HG03565 (cell line): ENCODE results near the gene PINLYP.
"Not testable (repeated sequence)": the region's sequence is repeated elsewhere in the genome, so short reads cannot be mapped to it uniquely, and the experiment has no call there.

Source experiments
- ATAC-seq: cut with Tn5 transposase; IDR thresholded peaks from one replicate; pipeline ENCODE4 v1.9.1; 2021; ENCODE audit warnings: mild to moderate bottlenecking, moderate library complexity; ENCODE audit not compliant: unreplicated experiment

PINLYP gene

DNA sequence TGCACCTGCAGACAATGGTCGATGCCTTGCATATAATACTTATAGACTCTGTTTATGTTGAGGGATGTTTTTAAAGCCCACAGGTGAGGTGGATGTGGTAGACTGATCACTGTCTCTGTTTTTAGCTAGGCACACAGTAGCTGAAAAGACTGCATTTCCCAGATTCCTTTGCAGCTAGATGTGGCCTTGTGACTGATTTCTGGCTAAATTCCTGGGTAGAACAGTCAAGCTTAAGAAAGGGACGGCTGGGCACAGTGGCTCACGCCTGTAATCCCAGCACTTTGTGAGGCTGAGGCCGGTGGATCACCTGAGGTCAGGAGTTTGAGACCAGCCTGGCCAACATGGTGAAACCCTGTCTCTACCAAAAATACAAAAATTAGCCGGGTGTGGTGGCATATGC lies 24.7 kb downstream of the PINLYP start:
- ATAC-seq = not testable (repeated sequence)

- no peak for ATAC-seq
Measured at GRCh38 chr19:43605875-43606568, 30.4 kb downstream of the PINLYP start.

- no peak for ATAC-seq
Measured at GRCh38 chr19:43606569-43607229, 31.1 kb downstream of the PINLYP start.

DNA sequence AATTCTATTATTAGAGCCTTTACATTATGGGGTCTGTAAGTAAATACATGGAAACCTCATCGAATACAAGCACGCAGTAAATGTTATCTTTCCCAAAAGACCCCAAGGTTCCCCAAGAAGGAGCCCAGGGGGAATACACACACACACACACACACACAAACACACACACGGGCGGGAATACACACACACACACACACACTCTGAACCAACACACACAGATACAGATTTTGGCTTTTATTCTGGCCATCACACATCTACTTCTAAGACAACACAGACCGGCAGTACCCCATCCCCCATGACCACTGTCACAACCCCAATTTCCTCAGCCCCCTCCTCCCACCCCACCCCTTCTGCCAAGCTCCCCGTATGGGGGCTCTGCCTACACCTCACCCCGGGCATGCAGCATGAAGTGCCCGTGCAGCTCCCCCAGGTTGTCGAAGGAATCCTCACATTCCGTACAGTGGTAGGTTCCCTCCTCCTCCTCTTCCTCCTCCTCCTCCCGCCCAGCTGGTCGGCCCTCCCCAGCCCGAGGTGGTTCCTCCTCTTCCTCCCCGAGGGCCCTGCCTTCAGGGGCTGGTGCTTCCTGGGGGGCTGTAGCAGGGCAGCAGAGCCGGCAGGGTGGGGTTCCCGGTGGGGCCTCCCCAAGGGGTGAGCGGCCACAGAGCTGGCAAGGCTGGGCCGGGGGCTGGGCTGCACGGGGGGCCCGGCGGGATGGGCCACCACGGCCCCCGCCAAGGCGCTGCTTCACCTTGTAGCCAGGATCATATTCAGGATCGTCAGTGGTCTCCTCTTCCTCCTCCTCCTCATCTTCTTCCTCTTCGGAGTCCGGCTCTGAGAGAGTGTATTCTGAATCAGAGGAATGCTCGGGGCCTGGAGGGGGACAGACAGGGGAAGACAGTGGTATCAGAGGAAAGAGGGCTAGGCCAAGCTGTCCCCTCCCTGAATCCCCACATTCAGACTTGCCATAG lies 31.9 kb downstream of the PINLYP start:
- no peak for ATAC-seq

- no peak for ATAC-seq
Measured at GRCh38 chr19:43609872-43610271, 34.3 kb downstream of the PINLYP start.

GRCh38 chr19:43610493-43610892 lies 34.9 kb downstream of the PINLYP start:
- ATAC-seq = no peak

GRCh38 chr19:43611788-43612187 lies 36.2 kb downstream of the PINLYP start, which contains the start of gene SRRM5:
SRRM5 (plus strand) TSS chr19:43612088; CDS start chr19:43612122, 34 bp downstream.
- ATAC-seq = no peak

- ATAC-seq = no peak
Measured at GRCh38 chr19:43612374-43612773, 36.8 kb downstream of the PINLYP start.

GRCh38 chr19:43616306-43616705 lies 40.7 kb downstream of the PINLYP start:
- no peak for ATAC-seq

GRCh38 chr19:43616954-43617353 lies 41.4 kb downstream of the PINLYP start:
- ATAC-seq = no peak

DNA sequence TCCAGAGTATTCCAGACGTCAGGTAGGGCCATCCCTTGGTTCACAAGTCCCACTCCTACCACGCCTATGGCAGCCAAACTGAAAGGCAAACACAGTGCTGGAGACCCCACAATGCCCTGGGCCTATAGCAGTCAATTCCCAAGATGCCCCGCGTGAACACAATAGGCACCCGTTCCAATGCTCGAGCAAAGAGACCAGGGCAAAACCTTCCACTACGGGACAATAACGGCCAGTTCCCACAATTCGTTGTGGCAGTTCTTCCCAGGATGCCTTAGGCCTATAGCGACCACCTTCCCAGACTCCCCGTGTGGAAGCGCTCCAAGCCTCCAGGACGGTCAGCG lies 43.3 kb downstream of the PINLYP start:
- peak; percentile 9 for ATAC-seq

GRCh38 chr19:43619262-43620060 lies 43.9 kb downstream of the PINLYP start, which contains the start of gene ZNF428:
ZNF428 (minus strand) TSS chr19:43619629; CDS start chr19:43614304, 5,325 bp downstream.
- peak; percentile 77 for ATAC-seq

GRCh38 chr19:43620061-43621001 lies 44.7 kb downstream of the PINLYP start:
- peak; percentile 8 for ATAC-seq

DNA sequence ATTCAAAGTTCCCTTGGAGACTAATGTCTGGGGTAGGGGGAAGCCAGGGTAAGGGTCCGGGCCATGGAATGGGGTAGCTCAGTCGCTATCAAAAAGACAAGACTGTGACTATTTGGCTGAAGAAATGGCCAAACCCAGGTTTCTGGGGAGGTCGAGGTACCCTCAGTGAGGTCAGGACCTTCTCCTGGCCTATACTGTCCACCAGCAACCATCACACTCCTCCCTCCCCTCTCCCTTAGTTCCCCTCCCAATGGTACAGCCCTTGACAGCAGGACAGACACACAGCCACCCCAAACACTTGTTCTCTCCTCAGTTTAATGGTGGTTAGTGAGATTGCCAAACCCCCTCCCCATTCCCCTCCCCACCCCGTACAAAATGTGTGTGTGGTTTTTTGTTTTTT lies 46.5 kb downstream of the PINLYP start:
- no peak for ATAC-seq

- ATAC-seq = no peak
Measured at GRCh38 chr19:43622956-43623355, 47.4 kb downstream of the PINLYP start.

GRCh38 chr19:43623889-43624670 lies 48.5 kb downstream of the PINLYP start:
- no peak for ATAC-seq

- no peak for ATAC-seq
Measured at GRCh38 chr19:43624933-43625332, 49.3 kb downstream of the PINLYP start.

DNA sequence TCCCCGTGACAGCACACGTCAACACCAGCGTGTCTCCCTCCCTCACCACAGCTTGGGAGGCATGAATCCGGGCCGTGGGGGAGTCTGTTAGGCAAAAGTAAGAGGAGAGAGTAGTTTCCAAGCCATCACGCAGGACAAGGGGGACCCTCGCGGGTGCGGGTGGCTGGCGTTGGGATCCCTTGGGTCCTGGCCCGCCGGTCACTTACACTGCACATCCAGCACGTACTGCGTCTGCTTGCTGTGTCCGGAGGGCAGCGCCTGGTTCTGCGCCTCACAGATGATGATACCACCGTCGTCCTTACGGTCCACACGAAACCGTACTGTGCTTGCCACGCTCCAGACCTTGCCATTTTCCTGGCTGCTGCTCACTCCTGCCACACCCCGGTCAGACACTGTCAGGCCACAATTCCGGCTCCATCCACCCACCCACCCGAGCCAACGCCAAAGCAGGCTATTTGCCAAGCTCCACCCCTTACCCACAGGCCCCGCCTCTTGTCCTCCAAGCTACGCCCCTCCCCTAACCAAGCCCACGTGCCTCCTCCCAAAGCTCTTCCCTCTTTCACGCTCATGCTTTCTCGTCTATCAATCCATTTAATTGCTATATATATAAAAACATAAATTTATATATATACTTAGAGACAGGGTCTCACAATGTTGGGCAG lies 50.4 kb downstream of the PINLYP start:
- ATAC-seq = no peak
